Esophagus squamous epithelium (tissue), 4 donors: ENCODE measurements around the gene SDR42E1.

Source experiments
- CTCF ChIP-seq, 6 experiments: fragments of 450-650 bp in 4 of 6; fragments of 200-600 bp in 2 of 6; sonication (generic) in 2 of 6; IDR thresholded peaks; one replicate each; pipeline ENCODE4 v1.5.1; 2016 to 2019; ENCODE audit warnings: antibody characterized with exemption in 6 of 6, mild to moderate bottlenecking in 4 of 6, moderate library complexity in 4 of 6
- POLR2A ChIP-seq, 4 donors: fragments of 450-650 bp; IDR thresholded peaks; one replicate each; pipeline ENCODE4 v1.6.1; 2017; ENCODE audit warnings: antibody characterized with exemption in 4 of 4, mild to moderate bottlenecking in 4 of 4, moderate library complexity in 3 of 4

- TF ChIP-seq CTCF (IDR thresholded peaks at IDR 0.05) (no peak), POLR2A (IDR thresholded peaks at IDR 0.05) (no peak)
Observed at GRCh38 chr16:82046541-82046940, 35.3 kb upstream of the SDR42E1 start.
